Coronary artery (tissue), 2 donors: ENCODE results near the gene BNC2.

Source experiments
- DNase-seq: peaks from one replicate; pipeline ENCODE4 v3.0.0-alpha.2; 2017; ENCODE audit warnings: low spot score
- H3K27ac ChIP-seq, 2 donors: fragments of 200-600 bp; sonication (generic); one replicate each; pipeline ENCODE4 v1.5.1; 2016 to 2019
- H3K4me3 ChIP-seq: fragments of 200-600 bp; sonication (generic); 2 replicates; pipeline ENCODE4 v1.5.1; 2016; ENCODE audit warnings: mild to moderate bottlenecking, moderate library complexity
- TF ChIP-seq, protein P1 (sequence below): fragments of 200-600 bp; sonication (generic); IDR thresholded peaks from one replicate; pipeline ENCODE4 v1.5.1; 2019; ENCODE audit warnings: antibody characterized with exemption

The BNC2 gene

DNA sequence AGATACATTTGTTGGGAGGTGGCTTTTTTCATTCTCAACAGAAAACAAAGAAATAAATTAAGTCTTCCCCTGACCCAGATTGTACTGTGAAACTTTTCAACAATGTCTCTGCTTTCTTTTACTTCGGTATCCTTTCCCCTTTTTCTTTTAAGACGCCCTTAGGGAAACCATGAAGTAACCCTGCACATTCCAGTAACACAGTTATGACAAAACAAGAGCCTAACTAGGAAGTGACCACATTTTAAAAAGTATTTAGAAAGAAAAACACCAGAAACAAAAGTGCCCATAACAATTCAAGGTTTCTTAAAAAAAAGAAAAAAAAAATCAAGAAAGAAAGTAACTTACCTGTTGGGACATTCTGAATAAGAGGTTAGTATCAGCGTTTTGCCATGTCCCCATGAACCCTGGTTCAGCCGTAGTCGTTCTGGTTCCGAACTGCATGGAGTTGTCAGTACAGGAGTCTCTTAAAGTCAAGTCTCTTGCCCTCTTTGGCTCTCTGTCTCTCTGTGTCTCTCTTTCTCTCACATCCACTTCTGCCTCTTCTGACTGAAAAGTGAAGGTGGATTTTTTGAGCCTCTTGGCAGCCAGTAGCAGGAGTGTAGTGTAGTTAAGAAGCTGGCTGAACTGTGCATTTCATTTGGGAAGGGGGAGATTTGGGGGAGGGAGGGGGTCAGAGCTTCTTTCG, 142.9 kb downstream of the BNC2 start:
- TF ChIP-seq, protein P1, sequence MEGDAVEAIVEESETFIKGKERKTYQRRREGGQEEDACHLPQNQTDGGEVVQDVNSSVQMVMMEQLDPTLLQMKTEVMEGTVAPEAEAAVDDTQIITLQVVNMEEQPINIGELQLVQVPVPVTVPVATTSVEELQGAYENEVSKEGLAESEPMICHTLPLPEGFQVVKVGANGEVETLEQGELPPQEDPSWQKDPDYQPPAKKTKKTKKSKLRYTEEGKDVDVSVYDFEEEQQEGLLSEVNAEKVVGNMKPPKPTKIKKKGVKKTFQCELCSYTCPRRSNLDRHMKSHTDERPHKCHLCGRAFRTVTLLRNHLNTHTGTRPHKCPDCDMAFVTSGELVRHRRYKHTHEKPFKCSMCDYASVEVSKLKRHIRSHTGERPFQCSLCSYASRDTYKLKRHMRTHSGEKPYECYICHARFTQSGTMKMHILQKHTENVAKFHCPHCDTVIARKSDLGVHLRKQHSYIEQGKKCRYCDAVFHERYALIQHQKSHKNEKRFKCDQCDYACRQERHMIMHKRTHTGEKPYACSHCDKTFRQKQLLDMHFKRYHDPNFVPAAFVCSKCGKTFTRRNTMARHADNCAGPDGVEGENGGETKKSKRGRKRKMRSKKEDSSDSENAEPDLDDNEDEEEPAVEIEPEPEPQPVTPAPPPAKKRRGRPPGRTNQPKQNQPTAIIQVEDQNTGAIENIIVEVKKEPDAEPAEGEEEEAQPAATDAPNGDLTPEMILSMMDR, result no peak
- DNase-seq, result no peak
- H3K27ac ChIP-seq, result peak overlapping the region in 1 of 2 donors; percentile 91
- H3K4me3 ChIP-seq, result peak overlapping the region; percentile 80

DNA sequence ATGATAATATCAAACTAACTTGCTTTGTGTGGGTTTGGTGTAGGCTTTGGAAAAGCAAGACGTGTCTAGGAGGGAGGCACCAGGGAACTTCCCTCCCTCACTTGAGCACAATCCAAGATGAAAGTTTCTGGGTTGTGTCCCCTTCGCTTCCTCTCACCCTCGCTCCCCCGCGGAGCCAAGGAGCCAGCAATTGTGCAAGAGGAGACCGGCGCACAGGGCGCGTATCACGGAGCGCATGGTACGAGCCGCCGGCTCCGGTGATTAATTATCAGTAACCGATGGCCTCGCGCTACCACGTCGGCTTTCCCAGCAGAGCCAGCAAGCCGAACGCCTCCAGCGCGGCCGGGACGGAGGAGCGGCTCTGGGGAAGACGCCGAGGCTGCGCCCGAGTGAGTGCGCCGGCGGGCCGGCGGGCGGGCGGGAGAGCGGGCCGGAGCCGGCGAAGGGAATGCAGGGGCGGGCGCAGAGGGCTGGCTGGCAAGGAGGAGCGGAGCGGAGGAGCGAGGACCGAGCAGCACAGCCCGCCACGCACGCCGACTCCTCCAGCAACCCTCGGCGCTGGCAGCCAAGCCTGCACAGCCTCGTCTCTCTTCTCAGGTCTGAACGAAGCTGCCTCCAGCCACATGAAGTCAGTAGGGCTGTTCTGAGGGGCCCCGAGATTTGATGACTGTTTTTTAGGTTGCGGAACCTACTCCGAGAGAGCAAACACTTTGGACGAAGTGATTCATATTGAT, 143.6 kb downstream of the BNC2 start:
- Histone ChIP-seq H3K4me3 (peak overlapping the region; percentile 80), H3K27ac (peak overlapping the region; percentile 55 to 91)
- TF ChIP-seq, protein P1, result no peak
- DNase-seq, result peak; percentile 84

GRCh38 chr9:16726029-16726428, 144.4 kb downstream of the BNC2 start:
- H3K4me3 ChIP-seq, result peak overlapping the region; percentile 80
- DNase-seq, result no peak
- peak overlapping the region in 1 of 2 donors; percentile 61 for H3K27ac ChIP-seq
- TF ChIP-seq, protein P1, result no peak

GRCh38 chr9:16725066-16725465, 145.4 kb downstream of the BNC2 start:
- TF ChIP-seq, protein P1, result no peak
- no peak for DNase-seq
- Histone ChIP-seq H3K27ac (no peak overlapping the region), H3K4me3 (no peak overlapping the region)

DNA sequence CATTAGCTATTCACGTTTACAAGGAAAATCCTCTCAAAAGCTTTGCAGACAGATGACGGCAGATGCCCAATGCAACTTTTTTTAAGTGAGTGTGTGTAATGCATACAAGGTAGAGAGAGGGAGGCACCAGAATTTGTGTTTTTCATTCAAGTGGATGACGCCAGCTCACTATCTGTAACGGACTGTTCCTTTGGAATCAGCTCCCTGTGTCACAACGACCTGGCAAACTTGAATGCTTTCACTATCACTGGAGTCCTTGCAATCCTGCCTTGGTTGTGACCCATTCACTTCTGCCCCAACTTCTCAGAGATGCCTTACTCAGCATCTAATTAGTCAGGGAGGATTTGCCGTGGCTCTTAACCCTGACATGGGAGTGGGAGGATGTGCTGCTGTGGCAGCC, 148.5 kb downstream of the BNC2 start:
- TF ChIP-seq, protein P1, result no peak
- Histone ChIP-seq H3K27ac (peak overlapping the region in 1 of 2 donors; percentile 74), H3K4me3 (peak overlapping the region; percentile 20)
- DNase-seq, result no peak

DNA sequence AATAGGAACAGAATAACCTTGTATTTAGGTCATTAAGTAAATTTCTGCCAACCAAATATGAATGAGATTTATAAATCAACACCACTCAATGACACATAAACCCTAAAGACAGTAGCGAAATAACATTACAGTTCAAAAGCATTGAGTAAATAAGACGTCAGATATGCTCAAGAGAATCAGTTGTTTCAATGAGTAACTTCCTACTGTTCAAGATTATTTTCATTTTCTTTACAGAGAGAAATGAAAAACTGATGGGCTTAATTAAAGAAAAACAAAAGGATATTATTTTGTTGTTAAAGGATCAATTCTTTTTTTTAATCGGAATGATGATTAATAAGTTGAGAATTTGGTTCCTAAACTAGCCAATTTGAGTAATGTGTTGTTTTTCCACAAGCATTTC, 150.1 kb downstream of the BNC2 start:
- Histone ChIP-seq H3K27ac (no peak overlapping the region), H3K4me3 (no peak overlapping the region)
- TF ChIP-seq, protein P1, result no peak
- no peak for DNase-seq

GRCh38 chr9:16719921-16720320, 150.5 kb downstream of the BNC2 start:
- Histone ChIP-seq H3K27ac (peak overlapping the region in 1 of 2 donors; percentile 46), H3K4me3 (no peak overlapping the region)
- TF ChIP-seq, protein P1, result no peak
- no peak for DNase-seq
